HL-60 (cell line): Measurements from ENCODE around the gene KCTD15.

ENCODE experiments used
- DNase-seq, 2 experiments: peaks; one replicate each; pipeline ENCODE4 v3.0.0-alpha.2; 2010 to 2020; ENCODE audit warnings: low read depth in 1 of 2, low spot score in 1 of 2
- H3K27ac ChIP-seq: fragments of 250-450 bp; sonication (Bioruptor Pico); replicated peaks from 2 replicates; pipeline ENCODE4 v1.5.1; 2020; ENCODE audit warnings: mild to moderate bottlenecking, moderate library complexity
- H3K27me3 ChIP-seq: fragments of 250-450 bp; sonication (Bioruptor Pico); 2 replicates; pipeline ENCODE4 v1.5.1; 2021; ENCODE audit warnings: mild to moderate bottlenecking, moderate library complexity; ENCODE audit not compliant: insufficient read depth, poor library complexity, severe bottlenecking
- H3K4me3 ChIP-seq: replicated peaks from 2 replicates; pipeline ENCODE4 v1.5.1; 2011; ENCODE audit warnings: mild to moderate bottlenecking, control low read depth, low read length; ENCODE audit not compliant: insufficient read depth
- GABPA ChIP-seq: IDR thresholded peaks from 2 replicates; pipeline ENCODE4 v1.6.1; 2012; ENCODE audit warnings: low read depth
- POLR2AphosphoS5 ChIP-seq: IDR thresholded peaks from 2 replicates; pipeline ENCODE4 v1.6.1; 2012; ENCODE audit warnings: low read depth
- SPI1 ChIP-seq: IDR thresholded peaks from 2 replicates; pipeline ENCODE4 v1.6.1; 2012; ENCODE audit warnings: low read depth, mild to moderate bottlenecking, borderline replicate concordance
- long read RNA-seq: library from polyadenylated mRNA; unstranded; transcript quantifications from one replicate; pipeline ENCODE4 v2.0.0, GENCODE V29; 2020
- TF ChIP-seq, protein P1 (sequence below): IDR thresholded peaks from 2 replicates; pipeline ENCODE4 v1.6.1; 2012; ENCODE audit warnings: low read depth; ENCODE audit not compliant: insufficient replicate concordance
- TF ChIP-seq, protein P2 (sequence below): IDR thresholded peaks from one replicate; pipeline ENCODE4 v1.5.1; 2011; ENCODE audit warnings: low read length, control low read depth, inconsistent platforms; ENCODE audit not compliant: insufficient read depth

KCTD15 gene, protein sequence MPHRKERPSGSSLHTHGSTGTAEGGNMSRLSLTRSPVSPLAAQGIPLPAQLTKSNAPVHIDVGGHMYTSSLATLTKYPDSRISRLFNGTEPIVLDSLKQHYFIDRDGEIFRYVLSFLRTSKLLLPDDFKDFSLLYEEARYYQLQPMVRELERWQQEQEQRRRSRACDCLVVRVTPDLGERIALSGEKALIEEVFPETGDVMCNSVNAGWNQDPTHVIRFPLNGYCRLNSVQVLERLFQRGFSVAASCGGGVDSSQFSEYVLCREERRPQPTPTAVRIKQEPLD
- long read RNA-seq, partial matches to known transcripts: 1 of 16 reads
- long read RNA-seq, other reads (novel, unspliced or antisense): 14 of 16 reads

DNA sequence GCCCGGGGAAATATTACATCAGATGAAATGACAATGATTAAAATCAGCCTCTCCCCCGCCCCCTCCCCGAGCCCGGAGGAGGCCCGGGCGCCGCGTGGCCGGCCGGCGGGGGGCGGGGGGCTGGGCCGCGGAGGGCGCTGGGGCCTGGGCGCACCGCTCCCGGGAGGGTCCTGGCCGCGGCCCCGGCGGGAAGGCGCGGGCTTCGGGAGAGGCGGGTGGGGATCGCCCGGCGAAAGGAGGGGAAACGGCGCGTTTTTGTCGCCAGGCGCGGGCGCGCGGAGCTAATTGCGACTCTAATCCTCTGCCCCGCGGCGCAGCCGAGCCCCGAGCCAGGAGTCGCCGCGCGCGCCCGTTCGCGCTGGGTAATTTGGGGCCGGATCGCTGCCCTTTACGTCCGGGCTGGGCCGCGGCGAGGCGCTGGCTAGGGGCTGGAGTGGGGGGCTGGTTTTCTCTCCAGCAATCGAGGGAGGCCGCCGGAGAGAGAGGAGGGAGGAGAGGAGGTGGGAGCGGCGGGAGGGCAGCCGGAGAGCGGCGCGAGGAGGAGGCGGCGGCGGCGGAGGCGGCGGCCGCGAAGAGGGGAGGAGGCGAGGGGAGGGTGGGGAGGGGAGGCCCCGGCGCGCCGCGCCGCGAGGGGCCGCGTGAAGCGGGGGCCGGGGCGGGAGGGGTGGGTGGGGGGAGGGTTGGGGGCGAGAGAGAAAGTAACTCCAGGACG, at the start of gene KCTD15:
KCTD15 (plus strand) TSS at position 707 of the 712 bp plus-strand sequence. CDS start 3,585 bp downstream, outside the sequence.
- H3K27me3 ChIP-seq: no peaks in the 10 kb centered on the region
- H3K4me3 ChIP-seq: peak within 1 kb of the TSS; percentile 68
- peak within 1 kb of the TSS; percentile 92 for H3K27ac ChIP-seq
- peak; percentile 44 to 45 for DNase-seq
- no peak for TF ChIP-seq POLR2AphosphoS5
- TF ChIP-seq, protein P1, sequence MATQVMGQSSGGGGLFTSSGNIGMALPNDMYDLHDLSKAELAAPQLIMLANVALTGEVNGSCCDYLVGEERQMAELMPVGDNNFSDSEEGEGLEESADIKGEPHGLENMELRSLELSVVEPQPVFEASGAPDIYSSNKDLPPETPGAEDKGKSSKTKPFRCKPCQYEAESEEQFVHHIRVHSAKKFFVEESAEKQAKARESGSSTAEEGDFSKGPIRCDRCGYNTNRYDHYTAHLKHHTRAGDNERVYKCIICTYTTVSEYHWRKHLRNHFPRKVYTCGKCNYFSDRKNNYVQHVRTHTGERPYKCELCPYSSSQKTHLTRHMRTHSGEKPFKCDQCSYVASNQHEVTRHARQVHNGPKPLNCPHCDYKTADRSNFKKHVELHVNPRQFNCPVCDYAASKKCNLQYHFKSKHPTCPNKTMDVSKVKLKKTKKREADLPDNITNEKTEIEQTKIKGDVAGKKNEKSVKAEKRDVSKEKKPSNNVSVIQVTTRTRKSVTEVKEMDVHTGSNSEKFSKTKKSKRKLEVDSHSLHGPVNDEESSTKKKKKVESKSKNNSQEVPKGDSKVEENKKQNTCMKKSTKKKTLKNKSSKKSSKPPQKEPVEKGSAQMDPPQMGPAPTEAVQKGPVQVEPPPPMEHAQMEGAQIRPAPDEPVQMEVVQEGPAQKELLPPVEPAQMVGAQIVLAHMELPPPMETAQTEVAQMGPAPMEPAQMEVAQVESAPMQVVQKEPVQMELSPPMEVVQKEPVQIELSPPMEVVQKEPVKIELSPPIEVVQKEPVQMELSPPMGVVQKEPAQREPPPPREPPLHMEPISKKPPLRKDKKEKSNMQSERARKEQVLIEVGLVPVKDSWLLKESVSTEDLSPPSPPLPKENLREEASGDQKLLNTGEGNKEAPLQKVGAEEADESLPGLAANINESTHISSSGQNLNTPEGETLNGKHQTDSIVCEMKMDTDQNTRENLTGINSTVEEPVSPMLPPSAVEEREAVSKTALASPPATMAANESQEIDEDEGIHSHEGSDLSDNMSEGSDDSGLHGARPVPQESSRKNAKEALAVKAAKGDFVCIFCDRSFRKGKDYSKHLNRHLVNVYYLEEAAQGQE: peak; percentile 11

DNA sequence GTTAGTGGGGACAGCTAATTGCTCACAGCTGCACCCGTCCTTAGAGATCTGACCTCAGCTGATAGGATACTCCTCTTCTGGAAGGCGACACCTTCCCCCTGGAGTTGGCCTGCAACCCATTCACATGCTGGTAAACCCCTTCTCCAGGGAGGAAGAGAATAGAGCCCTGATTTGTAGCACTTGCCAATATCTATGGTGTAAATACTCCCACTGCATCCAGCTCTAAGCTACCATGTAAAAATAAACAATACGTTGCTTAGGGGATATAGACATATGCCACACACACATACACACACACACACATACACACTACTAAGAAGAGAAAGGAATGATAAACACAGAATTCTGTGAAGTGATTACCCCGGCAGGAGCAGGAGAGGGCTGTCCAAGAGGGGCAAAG, 49.4 kb upstream of the KCTD15 start:
- no peak for TF ChIP-seq SPI1
- no peak for TF ChIP-seq GABPA
- TF ChIP-seq, protein P2, sequence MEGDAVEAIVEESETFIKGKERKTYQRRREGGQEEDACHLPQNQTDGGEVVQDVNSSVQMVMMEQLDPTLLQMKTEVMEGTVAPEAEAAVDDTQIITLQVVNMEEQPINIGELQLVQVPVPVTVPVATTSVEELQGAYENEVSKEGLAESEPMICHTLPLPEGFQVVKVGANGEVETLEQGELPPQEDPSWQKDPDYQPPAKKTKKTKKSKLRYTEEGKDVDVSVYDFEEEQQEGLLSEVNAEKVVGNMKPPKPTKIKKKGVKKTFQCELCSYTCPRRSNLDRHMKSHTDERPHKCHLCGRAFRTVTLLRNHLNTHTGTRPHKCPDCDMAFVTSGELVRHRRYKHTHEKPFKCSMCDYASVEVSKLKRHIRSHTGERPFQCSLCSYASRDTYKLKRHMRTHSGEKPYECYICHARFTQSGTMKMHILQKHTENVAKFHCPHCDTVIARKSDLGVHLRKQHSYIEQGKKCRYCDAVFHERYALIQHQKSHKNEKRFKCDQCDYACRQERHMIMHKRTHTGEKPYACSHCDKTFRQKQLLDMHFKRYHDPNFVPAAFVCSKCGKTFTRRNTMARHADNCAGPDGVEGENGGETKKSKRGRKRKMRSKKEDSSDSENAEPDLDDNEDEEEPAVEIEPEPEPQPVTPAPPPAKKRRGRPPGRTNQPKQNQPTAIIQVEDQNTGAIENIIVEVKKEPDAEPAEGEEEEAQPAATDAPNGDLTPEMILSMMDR: no peak
- TF ChIP-seq POLR2AphosphoS5: no peak
- TF ChIP-seq, protein P1: no peak
- Histone ChIP-seq H3K27ac (no peak overlapping the region), H3K27me3 (no peaks in the 10 kb centered on the region), H3K4me3 (no peak overlapping the region)
- no peak for DNase-seq

DNA sequence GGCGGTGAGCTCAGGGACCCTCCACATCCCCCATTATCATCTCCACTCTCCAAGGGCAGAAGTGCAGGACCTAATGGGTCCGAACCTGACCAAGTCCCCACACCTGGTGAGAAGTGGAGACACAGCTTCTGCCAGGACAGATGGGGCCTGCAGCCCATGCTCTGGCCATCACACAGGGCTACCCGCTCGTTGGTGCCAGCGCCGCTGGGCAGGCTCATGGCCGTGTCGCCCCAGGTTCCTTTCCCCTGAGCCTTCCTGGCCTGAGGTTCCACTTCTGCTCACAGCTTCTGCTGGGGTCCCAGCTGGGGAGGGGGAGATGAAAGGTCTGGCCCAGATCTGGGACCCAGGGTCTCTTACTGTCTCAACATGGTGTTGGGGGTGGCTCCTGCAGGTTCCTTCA, 48.4 kb upstream of the KCTD15 start:
- no peak for TF ChIP-seq SPI1
- TF ChIP-seq, protein P1: no peak
- H3K27ac ChIP-seq: no peak overlapping the region
- no peak overlapping the region for H3K4me3 ChIP-seq
- H3K27me3 ChIP-seq: no peaks in the 10 kb centered on the region
- no peak for DNase-seq

DNA sequence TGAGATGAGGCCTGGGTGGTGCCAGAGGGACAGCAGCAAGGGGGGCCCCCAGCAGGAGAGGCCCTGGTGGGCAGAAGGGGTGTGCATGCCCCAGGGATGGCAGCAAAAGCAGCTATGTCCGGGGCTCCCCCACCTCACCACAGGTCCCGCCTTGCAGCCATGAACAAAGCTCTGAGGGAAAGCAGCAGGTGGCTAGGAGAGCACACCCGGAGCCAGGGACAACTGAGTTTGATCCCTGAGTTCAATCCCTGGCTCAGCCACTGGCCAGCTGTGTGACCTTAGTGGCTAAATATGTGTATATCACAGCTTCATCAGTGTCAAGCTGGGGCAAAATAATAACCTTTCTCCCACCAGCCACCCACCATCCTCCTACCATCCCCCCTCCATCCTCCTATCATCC, 47.7 kb upstream of the KCTD15 start:
- no peak overlapping the region for H3K4me3 ChIP-seq
- no peak for DNase-seq
- H3K27ac ChIP-seq: no peak overlapping the region
- no peaks in the 10 kb centered on the region for H3K27me3 ChIP-seq
- TF ChIP-seq, protein P1: no peak
- TF ChIP-seq, protein P2: no peak
- TF ChIP-seq POLR2AphosphoS5: no peak
- no peak for TF ChIP-seq GABPA
